Forelimb muscle (tissue), 1 donor: ENCODE data around the gene SP2. TPM values are rescaled to one million over a fixed set of nuclear protein-coding genes. Genes with fewer than 3 reads are reported as not detected.

Experiments
- DNase-seq: peaks from one replicate; pipeline ENCODE4 v3.0.0-alpha.2; 2013; ENCODE audit warnings: low read depth
- polyA plus RNA-seq: library from polyadenylated mRNA; unstranded; fragments of 120-200 nt; gene quantifications from one replicate; pipeline ENCODE4 v1.2.1, GENCODE V29; 2013; ENCODE audit not compliant: insufficient read length

Gene SP2
- polyA plus RNA-seq, 1 donor = 13.9 TPM

GRCh38 chr17:47870056-47870455 is 26.0 kb upstream of the SP2 start:
- no peak for DNase-seq

GRCh38 chr17:47871048-47871447 is 25.0 kb upstream of the SP2 start:
- DNase-seq = no peak

DNA sequence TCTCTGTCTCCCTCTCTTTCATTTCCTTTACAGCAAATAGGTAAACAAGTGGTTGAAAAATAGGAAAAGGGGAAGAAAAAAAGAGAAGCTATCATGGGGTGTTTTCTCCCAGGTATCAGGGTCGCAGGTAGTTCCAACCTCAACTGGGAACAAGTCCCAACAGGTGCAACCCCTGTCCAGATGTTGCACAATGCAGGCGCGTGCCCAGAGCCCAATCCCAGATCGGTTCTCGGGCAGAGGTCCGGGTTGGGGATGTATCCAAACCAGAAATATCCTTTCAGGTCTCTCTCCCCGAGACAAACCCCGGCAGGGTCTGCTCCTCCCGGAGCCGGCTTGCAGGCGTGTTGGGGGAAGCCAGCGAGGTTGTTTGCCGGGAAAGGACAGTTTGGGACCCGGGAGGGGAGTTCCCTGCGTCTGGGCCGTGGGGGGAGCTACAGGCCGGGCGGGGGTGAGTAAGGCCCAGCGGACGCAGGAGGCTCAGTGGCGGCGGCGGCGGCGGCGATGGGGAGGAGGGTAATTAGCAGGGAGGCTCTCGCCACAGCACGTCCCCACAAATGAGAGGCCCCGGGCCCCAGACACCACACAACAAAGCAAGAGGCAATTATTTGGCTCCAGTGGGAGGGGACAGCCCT is 23.9 kb upstream of the SP2 start:
- DNase-seq = no peak

GRCh38 chr17:47872651-47873161 is 23.3 kb upstream of the SP2 start:
- DNase-seq = no peak

- DNase-seq = no peak
Measured at GRCh38 chr17:47873200-47874090, 22.6 kb upstream of the SP2 start.

GRCh38 chr17:47875011-47875985 is 20.7 kb upstream of the SP2 start:
- no peak for DNase-seq

GRCh38 chr17:47877368-47878034 is 18.5 kb upstream of the SP2 start:
- no peak for DNase-seq

GRCh38 chr17:47878203-47879027 is 17.6 kb upstream of the SP2 start:
- no peak for DNase-seq

- no peak for DNase-seq
Measured at GRCh38 chr17:47879028-47879585, 16.9 kb upstream of the SP2 start.

- DNase-seq = no peak
Measured at GRCh38 chr17:47879776-47880454, 16.1 kb upstream of the SP2 start.

DNA sequence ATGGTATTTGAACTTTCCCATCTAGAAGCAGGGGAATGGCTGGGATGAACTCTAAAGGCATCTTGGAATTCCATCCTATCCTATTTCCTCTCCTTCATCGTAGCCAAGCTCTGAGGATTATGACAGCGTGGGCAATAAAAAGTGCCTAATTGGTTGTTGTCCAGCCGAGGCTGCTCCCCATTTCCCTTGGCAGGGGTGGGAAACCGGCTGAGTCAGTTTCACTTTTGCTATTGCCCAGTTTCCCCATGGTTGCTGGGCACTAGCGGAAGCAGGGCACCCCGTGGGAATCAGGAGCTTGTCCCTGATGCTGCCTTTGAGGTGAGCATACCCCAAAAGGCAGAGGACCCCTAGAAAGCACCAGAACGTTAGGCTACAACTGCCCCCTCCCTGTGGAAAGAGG is 13.8 kb upstream of the SP2 start:
- DNase-seq = no peak

DNA sequence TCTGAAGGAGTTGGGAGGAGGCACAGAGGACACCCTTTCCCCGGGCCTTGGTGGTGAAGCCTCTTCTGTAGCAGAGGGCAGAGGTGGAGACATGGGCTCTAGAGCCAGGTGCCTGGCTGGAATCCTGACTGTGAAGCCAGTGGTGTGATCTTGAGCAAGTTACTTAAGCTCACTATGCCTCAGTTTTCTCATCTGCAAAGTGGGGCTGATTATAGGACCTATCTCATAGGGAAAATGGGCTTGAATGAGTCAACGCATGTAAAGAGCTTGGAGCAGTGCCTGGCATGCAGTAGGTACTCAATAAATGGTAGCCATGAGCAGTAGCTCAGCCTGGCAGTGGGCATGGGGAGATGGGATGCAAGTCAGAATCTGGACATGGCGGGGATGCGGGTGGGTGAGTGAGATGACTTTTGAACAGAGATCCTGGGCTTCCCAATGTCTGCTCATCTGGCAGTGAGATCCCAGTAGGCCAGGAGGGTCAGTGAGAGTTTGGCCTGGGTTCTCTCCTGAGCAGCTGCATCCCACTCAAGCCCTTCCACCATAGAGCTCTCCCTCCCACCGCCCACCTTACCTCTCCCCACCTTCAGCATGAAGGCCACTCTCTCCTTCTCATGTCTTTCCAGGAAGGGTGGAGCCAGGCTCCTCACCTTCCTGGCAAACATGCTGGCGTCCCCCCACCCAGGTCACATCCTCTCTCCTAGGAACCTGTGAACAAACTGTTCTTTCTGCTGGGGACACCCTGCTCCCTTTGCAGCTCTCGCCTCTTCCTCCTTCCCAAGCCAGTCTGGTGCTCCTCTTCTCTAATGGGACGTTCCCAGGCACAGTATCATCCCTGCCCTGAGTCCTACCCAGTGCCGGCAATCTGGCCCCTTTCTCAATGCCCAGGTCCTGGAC is 13.1 kb upstream of the SP2 start:
- no peak for DNase-seq

DNA sequence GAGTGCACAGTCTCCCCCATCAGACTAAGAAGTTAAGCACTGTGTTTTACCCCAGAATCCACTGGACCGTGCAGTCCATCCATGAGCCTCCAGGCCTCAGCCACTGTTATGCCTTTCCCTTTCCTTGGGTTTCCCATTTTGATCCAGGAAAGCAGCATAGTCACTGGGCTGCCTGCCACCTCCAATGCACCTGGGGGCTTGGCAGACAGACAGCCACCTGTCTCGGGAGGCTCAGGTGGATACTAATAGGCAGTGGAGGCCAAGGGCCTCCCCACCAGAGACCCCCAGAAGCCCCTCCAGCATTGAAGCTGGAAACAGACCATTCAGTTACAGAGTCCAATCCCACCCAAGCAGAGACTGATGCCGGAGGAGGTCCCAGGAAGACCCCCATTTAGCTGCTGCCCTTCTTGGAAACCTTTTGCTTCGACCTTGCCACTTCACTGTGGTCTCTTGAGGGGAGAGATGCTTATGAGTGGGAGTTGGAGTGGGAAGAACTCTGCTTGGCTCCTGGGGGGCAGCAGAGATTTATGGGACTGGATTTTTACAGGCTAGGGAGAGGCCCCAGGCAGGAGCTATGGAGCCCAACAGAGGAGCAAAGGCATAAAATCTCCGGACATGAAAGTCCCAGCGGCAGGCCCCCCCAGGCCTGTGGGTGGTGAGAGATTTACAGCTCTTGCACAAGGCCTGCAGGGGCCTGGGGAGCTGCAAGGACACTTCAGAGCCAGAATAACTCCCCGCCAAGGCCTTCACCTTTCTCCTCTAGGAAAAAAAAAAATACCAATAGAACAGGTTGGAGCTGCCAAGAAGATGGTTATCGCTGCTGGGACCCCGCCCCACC is 12.2 kb upstream of the SP2 start:
- DNase-seq = no peak

GRCh38 chr17:47884427-47884740 is 11.7 kb upstream of the SP2 start:
- DNase-seq = no peak

- no peak for DNase-seq
Measured at GRCh38 chr17:47884905-47885730, 10.9 kb upstream of the SP2 start.

DNA sequence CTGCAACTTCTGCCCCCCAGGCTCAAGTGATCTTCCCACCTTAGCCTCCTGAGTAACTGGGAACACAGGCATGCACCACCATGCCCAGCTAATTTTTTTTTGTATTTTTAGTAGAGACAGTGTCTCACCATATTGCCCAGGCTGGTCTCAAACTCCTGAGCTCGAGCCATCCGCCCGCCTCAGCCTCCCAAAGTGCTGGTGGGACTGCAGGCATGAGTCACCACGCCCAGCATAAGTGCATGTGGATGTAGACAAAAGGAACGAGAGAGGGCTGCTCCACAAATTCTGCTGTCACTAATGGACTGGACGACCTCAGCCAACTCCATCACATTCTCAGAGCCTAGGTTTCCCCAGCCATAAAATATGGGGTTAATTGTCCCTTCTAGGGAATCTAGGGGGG is 7.7 kb upstream of the SP2 start:
- DNase-seq = no peak
